Heart left ventricle (tissue), 16 donors: ENCODE measurements around the gene TLCD3A. TPM values are rescaled to one million over a fixed set of nuclear protein-coding genes. Genes with fewer than 3 reads are reported as not detected.

ENCODE experiments used
- ATAC-seq, 4 donors: fragments of 200-7000 bp; cut with Tn5 transposase; one replicate each; pipeline ENCODE4 v1.9.1; 2020 to 2022; ENCODE audit warnings: moderate library complexity in 4 of 4, mild to moderate bottlenecking in 3 of 4, moderate number of reproducible peaks in 1 of 4
- DNase-seq, 5 donors: peaks; one replicate each; pipeline ENCODE4 v3.0.0-alpha.2; 2020
- H3K27ac ChIP-seq, 12 donors: fragments of 200-600 bp; sonication (generic) in 4 of 12; one replicate each; pipeline versions ENCODE4 v1.5.0 to v1.8.0; 2016 to 2022; ENCODE audit warnings: mild to moderate bottlenecking in 2 of 12
- H3K27me3 ChIP-seq, 9 donors: fragments of 200-600 bp; sonication (generic) in 2 of 9; one replicate each; pipeline versions ENCODE4 v1.5.1 to v1.8.0; 2016 to 2022; ENCODE audit warnings: mild to moderate bottlenecking in 3 of 9
- H3K36me3 ChIP-seq, 9 donors: fragments of 200-600 bp; sonication (generic) in 2 of 9; one replicate each; pipeline versions ENCODE4 v1.5.0 to v1.8.0; 2018 to 2022; ENCODE audit warnings: mild to moderate bottlenecking in 2 of 9
- H3K4me1 ChIP-seq, 12 donors: fragments of 200-600 bp; sonication (generic) in 4 of 12; one replicate each; pipeline versions ENCODE4 v1.5.0 to v1.8.0; 2016 to 2022; ENCODE audit warnings: mild to moderate bottlenecking in 3 of 12
- H3K4me3 ChIP-seq, 12 donors: fragments of 200-600 bp; sonication (generic) in 4 of 12; one replicate each; pipeline versions ENCODE4 v1.5.0 to v1.8.0; 2017 to 2022; ENCODE audit warnings: mild to moderate bottlenecking in 9 of 12, moderate library complexity in 4 of 12
- H3K9me3 ChIP-seq, 12 donors: fragments of 200-600 bp; sonication (generic) in 4 of 12; one replicate each; pipeline versions ENCODE4 v1.5.0 to v1.8.0; 2016 to 2022; ENCODE audit warnings: mild to moderate bottlenecking in 1 of 12
- CTCF ChIP-seq, 12 donors: fragments of 200-600 bp; sonication (generic) in 4 of 12; IDR thresholded peaks; one replicate each; pipeline versions ENCODE4 v1.5.0 to v1.8.0; 2018 to 2022; ENCODE audit warnings: antibody characterized with exemption in 12 of 12, mild to moderate bottlenecking in 5 of 12
- POLR2A ChIP-seq, 2 donors: fragments of 450-650 bp; IDR thresholded peaks; one replicate each; pipeline ENCODE4 v1.6.1; 2017; ENCODE audit warnings: antibody characterized with exemption in 2 of 2, mild to moderate bottlenecking in 2 of 2, moderate library complexity in 2 of 2
- WGBS, 4 donors: extraction: QIAGEN DNeasy Blood & Tissue Kit in 2 of 4; methylation state at CpG; one replicate each; pipeline versions ENCODE4 v1.1.5 to v1.1.7; 2013 to 2018; 5-methylcytosine and 5-hydroxymethylcytosine counted together
- intact Hi-C, 10 donors: fragments of 100-400 bp; cut with DNase I; formaldehyde crosslinking; loops; one replicate each; pipeline versions ENCODE4 v1.11.1 to v1.14.2; 2022
- polyA plus RNA-seq, 2 donors: library from polyadenylated mRNA; stranded (reverse); fragments of 200-250 nt; gene quantifications; one replicate each; pipeline ENCODE4 v1.2.3, GENCODE V29; 2013
- total RNA-seq, 9 donors: library from RNA; depleted of rRNA in 2 of 9; stranded (reverse); fragments of >200 nt in 2 of 9; fragmentation: NEBNext Ultra II Directional in 3 of 9; extraction: Animal tissue kit (Norgen Biotek cat#: 25700) in 3 of 9; gene quantifications; one replicate each; pipeline versions ENCODE4 v1.1.0 to v1.2.4, GENCODE V29; 2016 to 2023
- donor health status: ischemic (EF 13 %, LVEDD 7.1; RV severe dilation, severe dysfunction).
- donor health status: healthy with polysubstance abuse.
- donor health status: DM: no; HTN: yes; CAD: no.
- donor health status: DM: no; HTN: no; CAD: no.
- donor health status: ischemic (EF 25% LVEDD 6.9; RV normal size, moderate dysfunction).
- donor health status: ischemic (EF 25% LVEDD 5.7; RV mildly dilated, moderate dysfunction).
- donor health status: healthy.
- donor health status: DM: yes; HTN: yes; CAD: no.
- donor health status: ischemic (EF 35%, LVEDD 5.7; RV mildly dilated, moderate dysfunction).
- donor health status: nonischemic (EF 11% LVEDD 7.7; RV severe dilation, severe dysfunction).
- donor health status: DM: yes; HTN: yes; CAD: no.
- donor health status: PGD.
- donor health status: ischemic (EF 29% LVEDD 5.4; RV normal size, mild dysfunction).
- donor health status: nonischemic (EF 23%, LVEDD 6.1; RV moderate dilation, normal function).

The TLCD3A gene
- total and polyA plus RNA-seq, 11 donors: 0.76 to 4.7 (median 2.9) TPM

GRCh38 chr17:691423-691822 is 41.0 kb upstream of the TLCD3A start:
- Histone ChIP-seq H3K27ac (no peak overlapping the region), H3K9me3 (no peaks in the 10 kb centered on the region), H3K27me3 (no peaks in the 10 kb centered on the region), H3K36me3 (peaks cover 0 to 85% (median 68%) of the 10 kb centered on the region in 9 donors), H3K4me1 (peaks cover 0 to 4% (median 0%) of the 10 kb centered on the region in 12 donors), H3K4me3 (no peak overlapping the region)
- ATAC-seq: no peak
- 86 to 96% (median 94%) methylated on average over 4 of the region's 4 CpGs for WGBS, 4 donors
- no peak for TF ChIP-seq POLR2A (IDR thresholded peaks at IDR 0.05)
- no peak for TF ChIP-seq CTCF (IDR thresholded peaks at IDR 0.05)
- no peak for DNase-seq
- intact Hi-C loops: loop anchor here in 3 of 10 donors (10.0 kb wide), 1 partner anchor 137 kb away; no protein-coding TSS in a partner anchor

- Histone ChIP-seq H3K27me3 (no peaks in the 10 kb centered on the region), H3K27ac (no peak overlapping the region), H3K4me1 (peaks cover 0 to 4% (median 0%) of the 10 kb centered on the region in 12 donors), H3K9me3 (no peaks in the 10 kb centered on the region), H3K36me3 (peaks cover 0 to 85% (median 68%) of the 10 kb centered on the region in 9 donors), H3K4me3 (no peak overlapping the region)
- 87 to 90% (median 89%) methylated on average over 10 of the region's 10 CpGs for WGBS, 4 donors
- TF ChIP-seq CTCF (IDR thresholded peaks at IDR 0.05): no peak
- TF ChIP-seq POLR2A (IDR thresholded peaks at IDR 0.05): no peak
- intact Hi-C loops: loop anchor here in 3 of 10 donors (10.0 kb wide), 1 partner anchor 137 kb away; no protein-coding TSS in a partner anchor
- DNase-seq (no peak), ATAC-seq (no peak)
Observed at GRCh38 chr17:692116-692515, 40.3 kb upstream of the TLCD3A start.

DNA sequence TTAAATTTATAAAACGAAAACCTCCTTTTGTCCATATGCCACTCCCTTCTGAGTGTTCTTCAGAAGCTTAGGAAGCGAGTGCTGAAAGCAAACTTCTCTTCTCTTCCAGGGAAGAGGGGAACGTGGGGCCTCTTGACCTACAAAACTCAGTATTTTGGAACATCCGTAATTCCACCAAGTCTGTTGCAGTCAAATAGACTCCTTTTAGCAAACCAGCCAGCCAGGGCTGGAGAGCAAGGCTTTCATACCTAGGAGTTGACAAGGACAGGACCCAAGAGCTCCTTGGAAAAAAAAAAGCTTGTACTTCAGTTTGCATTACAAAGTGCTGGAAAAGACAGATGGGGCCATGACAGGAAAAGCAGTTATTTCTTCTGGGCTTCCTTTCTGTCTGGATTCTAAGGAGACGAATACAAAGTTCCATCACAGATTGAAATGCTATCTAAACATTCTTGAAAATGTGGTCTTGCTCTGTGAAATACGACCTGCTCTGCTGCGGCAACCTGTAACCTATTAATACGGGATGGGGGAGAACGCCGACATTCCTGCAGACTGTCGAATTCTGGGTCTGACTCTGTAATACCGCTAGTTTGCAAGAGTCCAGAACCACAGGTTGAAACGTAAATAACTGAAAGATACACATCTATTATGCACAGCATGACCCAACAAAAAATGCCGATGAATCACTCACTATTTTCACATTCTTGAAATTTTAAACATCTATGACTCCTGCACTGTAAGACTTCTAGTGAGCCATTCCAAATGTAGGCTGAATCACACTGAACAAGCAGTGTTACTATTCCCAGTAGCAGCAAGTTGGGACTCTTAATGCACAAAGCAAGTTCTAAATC is 38.4 kb upstream of the TLCD3A start:
- WGBS, 4 donors: 87 to 94% (median 92%) methylated on average over 14 of the region's 14 CpGs
- no peak for TF ChIP-seq POLR2A (IDR thresholded peaks at IDR 0.05)
- TF ChIP-seq CTCF (IDR thresholded peaks at IDR 0.05): no peak
- ATAC-seq (no peak), DNase-seq (no peak)
- Histone ChIP-seq H3K27ac (no peak overlapping the region), H3K27me3 (no peaks in the 10 kb centered on the region), H3K9me3 (no peaks in the 10 kb centered on the region), H3K36me3 (peaks cover 0 to 97% (median 83%) of the 10 kb centered on the region in 9 donors), H3K4me3 (no peak overlapping the region), H3K4me1 (peaks cover 0 to 11% (median 0%) of the 10 kb centered on the region in 12 donors)
- intact Hi-C loops: loop anchor here in 3 of 10 donors (10.0 kb wide), 1 partner anchor 139 kb away; no protein-coding TSS in a partner anchor

DNA sequence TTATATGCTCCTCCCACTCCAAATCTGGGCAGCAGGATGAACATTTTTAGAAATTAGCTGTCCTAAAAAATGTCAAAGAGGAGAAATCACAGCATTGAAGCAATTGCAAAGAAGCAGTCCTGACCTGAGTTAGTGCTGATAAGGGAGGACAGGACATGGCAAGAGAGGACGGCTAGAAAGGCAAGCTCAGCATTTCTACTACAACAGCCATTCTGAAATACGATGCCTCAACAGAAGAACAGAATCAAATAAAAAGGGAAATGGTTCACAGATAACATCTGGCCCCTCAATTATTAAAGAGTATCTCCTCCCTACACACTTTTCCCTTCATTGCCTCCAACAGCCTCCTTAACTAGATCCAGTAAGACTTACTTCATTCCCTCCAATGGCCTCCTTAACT is 36.0 kb upstream of the TLCD3A start:
- Histone ChIP-seq H3K9me3 (no peaks in the 10 kb centered on the region), H3K4me3 (no peak overlapping the region), H3K4me1 (peaks cover 0 to 25% (median 0%) of the 10 kb centered on the region in 12 donors), H3K27ac (no peak overlapping the region), H3K27me3 (no peaks in the 10 kb centered on the region), H3K36me3 (peaks cover 0 to 82% (median 67%) of the 10 kb centered on the region in 9 donors)
- DNase-seq: no peak
- whole genome bisulfite sequencing, 4 donors: 59 to 83% (median 74%) methylated on average over 2 of the region's 2 CpGs
- intact Hi-C loops: loop anchor here in 3 of 10 donors (5.0 to 10.0 kb wide), 2 partner anchors 142 to 554 kb away; a partner anchor contains a TSS
- TF ChIP-seq POLR2A (IDR thresholded peaks at IDR 0.05): no peak
- TF ChIP-seq CTCF (IDR thresholded peaks at IDR 0.05): no peak
- ATAC-seq: no peak
